AG09319 (cell line): Measurements from ENCODE around the gene ALS2.

ENCODE experiments used
- DNase-seq: peaks from one replicate; pipeline ENCODE4 v3.0.0-alpha.2; 2010; ENCODE audit warnings: low read depth; ENCODE audit errors: extremely low read depth
- TF ChIP-seq, protein P1 (sequence below): IDR thresholded peaks from 2 replicates; pipeline ENCODE4 v1.5.1; 2011; ENCODE audit warnings: low read depth, mild to moderate bottlenecking, inconsistent platforms, low read length, moderate library complexity

Gene ALS2

DNA sequence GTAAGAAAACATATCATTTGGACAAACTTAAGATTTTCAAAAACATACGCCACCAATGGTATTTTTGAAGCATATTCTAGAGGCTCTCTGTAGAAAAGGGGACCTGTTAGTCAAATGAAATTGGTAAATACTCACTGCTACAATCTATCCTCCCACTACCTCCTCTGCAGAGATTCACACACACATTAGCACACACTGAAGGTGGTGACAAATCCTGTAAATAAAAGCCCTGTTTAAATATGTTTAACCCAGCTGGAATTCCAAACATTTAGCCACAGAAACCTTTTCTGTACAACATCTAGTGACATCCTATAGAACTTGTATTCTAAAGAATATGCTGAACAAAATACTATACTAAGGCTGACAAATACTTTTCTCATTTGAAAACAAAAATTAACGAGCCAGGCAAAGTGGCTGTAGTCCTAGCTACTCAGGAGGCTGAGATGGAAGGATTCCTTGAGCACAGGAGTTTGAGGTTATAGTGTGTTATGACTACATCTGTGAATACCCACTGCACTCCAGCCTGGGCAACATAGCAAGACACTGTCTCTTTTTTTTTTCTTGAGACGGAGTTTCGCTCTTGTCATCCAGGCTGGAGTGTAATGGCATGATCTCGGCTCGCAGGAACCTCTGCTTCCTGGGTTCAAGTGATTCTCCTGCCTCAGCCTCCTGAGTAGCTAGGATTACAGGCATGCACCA is 25.9 kb downstream of the ALS2 start:
- DNase-seq, result no peak
- TF ChIP-seq, protein P1, sequence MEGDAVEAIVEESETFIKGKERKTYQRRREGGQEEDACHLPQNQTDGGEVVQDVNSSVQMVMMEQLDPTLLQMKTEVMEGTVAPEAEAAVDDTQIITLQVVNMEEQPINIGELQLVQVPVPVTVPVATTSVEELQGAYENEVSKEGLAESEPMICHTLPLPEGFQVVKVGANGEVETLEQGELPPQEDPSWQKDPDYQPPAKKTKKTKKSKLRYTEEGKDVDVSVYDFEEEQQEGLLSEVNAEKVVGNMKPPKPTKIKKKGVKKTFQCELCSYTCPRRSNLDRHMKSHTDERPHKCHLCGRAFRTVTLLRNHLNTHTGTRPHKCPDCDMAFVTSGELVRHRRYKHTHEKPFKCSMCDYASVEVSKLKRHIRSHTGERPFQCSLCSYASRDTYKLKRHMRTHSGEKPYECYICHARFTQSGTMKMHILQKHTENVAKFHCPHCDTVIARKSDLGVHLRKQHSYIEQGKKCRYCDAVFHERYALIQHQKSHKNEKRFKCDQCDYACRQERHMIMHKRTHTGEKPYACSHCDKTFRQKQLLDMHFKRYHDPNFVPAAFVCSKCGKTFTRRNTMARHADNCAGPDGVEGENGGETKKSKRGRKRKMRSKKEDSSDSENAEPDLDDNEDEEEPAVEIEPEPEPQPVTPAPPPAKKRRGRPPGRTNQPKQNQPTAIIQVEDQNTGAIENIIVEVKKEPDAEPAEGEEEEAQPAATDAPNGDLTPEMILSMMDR, result no peak

DNA sequence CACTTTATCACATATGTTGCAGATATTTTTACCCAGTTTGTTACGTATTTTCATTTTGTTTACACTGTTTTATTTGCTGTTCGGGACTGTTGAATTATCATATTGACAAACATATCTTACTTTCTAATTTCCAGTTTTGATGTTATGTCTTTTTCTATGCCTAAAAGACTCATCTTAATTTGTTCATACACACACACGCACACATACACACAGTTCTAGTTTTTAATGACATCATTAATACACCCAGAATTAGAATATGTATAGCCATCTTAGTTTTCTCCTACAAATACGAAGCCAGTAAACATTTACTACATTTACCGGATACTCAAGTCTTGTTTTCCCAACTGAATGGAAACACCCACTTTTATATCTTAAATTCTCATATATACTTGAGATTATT is 29.2 kb downstream of the ALS2 start:
- DNase-seq, result no peak

DNA sequence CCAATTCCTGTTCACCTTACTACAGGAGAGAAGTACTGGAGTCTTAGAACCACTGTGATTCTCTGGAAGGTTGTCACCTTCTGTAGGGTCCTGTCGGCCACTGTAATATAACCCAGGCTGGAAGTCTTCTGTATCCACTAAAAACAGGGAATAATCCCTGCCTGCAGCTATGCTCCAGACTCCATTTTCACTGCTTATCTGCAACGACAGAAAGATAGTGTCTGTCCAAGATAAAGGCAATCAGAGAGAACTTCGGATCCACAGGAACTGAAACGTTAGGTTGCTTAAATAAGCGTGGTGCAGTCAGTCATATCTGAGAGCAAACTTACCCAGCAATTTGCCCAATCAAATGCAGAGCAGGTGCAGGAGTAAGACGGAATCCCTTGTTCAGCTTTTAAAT is 34.2 kb downstream of the ALS2 start:
- DNase-seq, result no peak
- TF ChIP-seq, protein P1, result no peak

More for the DNA sequence above, 29.2 kb downstream of the ALS2 start:
- TF ChIP-seq, protein P1, result no peak

DNA sequence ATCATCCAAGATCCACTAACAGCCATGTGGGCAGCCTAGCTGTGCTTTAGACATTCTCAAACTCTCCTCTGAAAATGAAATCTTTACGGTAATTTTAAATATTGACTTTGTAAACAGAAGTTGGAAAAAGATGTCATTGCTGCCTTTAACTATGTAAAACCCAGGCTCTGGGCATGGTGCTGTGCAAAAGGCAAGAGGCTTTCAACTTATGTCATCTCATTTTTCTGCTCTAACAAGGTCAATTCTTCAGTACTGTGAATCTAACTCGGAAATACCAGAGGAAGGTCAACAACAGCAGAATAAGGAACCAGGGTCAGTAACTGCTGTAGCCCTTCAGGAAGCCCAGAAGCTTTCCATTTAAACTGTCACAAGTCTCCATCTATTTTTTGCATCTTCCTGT is 45.2 kb downstream of the ALS2 start:
- TF ChIP-seq, protein P1, result no peak
- DNase-seq, result no peak

DNA sequence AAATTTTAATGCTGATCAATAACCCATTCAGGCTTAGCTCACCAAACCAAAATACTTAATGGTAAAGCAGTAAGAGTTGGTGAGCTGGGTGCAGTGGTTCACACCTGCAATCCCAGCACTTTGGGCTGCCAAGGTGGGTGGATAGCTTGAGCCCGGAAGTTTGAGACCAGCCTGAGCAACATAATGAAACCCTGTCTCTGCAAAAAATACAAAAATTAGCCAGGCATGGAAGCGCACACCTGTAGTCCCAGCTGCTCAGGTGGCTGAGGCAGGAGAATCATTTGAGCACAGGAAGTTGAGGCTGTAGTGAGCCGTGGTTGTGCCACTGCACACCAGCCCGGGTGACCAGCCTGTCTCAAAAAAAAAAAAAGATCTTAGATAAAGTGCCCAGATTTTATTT is 46.6 kb downstream of the ALS2 start:
- DNase-seq, result no peak
- TF ChIP-seq, protein P1, result no peak

DNA sequence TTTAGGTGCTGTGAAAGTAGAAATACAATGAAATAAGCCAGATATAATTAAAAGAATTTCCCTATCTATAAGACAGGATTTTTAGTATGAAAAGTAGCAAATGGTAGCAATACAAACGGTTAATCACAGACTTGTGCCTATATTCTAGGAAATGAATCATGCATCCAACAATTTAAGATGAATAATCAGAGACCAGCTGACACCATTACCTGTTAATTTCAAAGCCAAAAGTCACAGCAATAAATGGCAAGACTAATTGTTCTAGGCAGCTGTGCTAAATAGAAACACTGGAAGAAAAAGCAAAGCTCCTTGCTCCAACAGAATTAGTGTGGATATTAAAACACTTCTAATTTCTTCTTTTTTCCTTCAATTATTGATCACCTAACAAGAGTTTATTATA is 47.2 kb downstream of the ALS2 start:
- TF ChIP-seq, protein P1, result no peak
- DNase-seq, result no peak

DNA sequence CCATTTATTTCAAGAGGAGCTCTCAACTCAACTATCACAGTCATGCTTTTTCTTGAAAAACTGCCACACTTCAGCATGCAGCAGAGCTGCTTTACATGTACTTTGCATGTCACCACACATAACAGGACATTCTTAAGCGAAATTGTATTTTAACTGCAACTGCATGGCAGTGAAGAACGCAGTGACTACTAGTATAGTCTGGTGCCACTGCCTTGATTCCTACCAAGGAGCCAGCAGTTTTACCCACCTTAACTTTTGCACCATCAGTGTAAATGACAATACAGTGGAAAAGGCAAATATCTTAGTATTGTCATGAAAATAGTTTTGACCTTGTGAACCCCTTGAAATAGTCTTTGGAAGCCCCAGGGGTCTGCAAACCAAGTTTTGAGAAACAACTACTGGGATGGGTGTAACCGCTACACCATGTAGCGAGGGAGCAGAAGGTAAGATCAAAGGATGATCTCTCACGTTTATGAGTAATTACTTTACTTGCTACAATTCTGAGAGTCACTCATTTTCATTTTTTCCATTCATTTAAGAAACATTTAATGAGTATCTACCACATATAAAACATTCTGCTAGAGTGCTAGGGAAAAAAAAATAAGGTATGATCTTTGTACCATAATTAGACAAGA is 50.0 kb downstream of the ALS2 start:
- DNase-seq, result no peak
- TF ChIP-seq, protein P1, result no peak
